ENCODE measurements around the gene SRC. TPM values are rescaled to one million over a fixed set of nuclear protein-coding genes. Genes with fewer than 3 reads are reported as not detected.
A peak's percentile ranks its signal among the peaks of the same experiment; 100 is the strongest.

Gene SRC
- total and polyA plus RNA-seq, 2 experiments from 2014 or later = 26.2 to 34.3 TPM

DNA sequence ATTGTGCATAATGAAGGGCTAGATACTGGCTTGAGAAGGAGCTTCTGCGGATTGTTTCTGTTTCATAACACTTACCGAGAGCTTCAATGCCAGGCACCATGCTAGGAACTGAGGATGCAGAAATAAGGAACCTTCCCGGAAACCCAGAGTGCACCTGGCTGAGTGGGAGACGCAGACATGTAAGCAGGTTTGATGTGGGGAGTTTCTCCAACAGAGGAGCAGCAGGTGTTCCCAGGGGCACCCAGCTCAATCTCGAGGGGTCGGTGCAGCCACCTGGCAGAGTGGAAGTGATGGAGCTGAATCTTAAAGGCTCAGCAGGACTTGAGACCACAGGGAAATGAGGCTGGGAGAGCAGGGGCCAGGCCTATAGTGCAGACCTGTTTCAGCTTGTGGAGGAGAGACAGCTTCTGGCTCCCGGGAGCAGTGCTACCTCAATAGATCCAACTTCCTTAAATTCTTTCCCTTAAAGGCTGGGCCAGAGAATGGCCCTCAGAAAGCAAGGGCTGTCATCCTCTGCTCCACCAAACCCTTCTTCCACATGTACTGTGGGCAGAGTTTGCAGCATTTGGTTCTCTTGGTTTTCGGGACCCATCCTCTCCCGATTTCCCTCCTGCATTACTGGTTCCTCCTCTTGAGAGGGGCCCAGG is 27.8 kb upstream of the SRC start:
- no peak overlapping the region for H3K4me3 ChIP-seq
- H3K27me3 ChIP-seq = no peaks in the 10 kb centered on the region
- peaks cover 43% of the 10 kb centered on the region for H3K4me1 ChIP-seq (ENCODE audit: low read depth)
- no peaks in the 10 kb centered on the region for H3K9me3 ChIP-seq (ENCODE audit: low read depth)
- no peak for DNase-seq (ENCODE audit: low read depth in 1 of 2, low spot score in 1 of 2)
- peak overlapping the region; percentile 92 for H3K27ac ChIP-seq
- TF ChIP-seq CTCF (IDR thresholded peaks at IDR 0.05; ENCODE audit: low read depth, low read length) = no peak
- no peaks in the 10 kb centered on the region for H3K36me3 ChIP-seq

DNA sequence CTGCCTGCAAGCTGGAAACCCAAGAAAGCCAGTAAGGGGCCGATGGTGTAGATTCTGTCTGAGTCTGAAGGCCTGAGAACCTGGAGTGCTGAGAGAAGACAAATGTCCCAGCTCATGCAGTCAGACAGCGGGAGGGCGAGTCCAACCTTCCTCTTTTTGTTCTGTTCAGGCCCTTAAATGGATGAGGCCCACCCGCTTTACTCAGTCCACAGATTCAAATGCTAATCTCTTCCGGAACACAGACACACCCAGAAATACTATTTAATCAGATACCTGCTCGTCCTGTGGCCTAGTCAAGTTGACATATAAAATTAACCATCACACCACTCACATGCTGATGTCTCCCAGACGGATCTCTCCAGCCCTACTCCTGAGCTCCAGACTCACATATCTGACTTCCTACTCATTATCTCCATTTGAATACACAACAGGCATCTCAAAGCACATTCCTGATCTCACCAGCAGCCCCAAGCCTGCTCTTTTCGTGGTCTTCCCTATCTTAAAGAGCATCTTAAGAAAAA is 26.7 kb upstream of the SRC start:
- TF ChIP-seq CTCF (IDR thresholded peaks at IDR 0.05; ENCODE audit: low read depth, low read length) = no peak
- DNase-seq (ENCODE audit: low read depth in 1 of 2, low spot score in 1 of 2) = no peak
- peak overlapping the region; percentile 92 for H3K27ac ChIP-seq

GRCh38 chr20:37323985-37324384 is 22.0 kb upstream of the SRC start:
- no peaks in the 10 kb centered on the region for H3K9me3 ChIP-seq (ENCODE audit: low read depth)
- TF ChIP-seq CTCF (IDR thresholded peaks at IDR 0.05; ENCODE audit: low read depth, low read length) = no peak
- peaks cover 9% of the 10 kb centered on the region for H3K4me1 ChIP-seq (ENCODE audit: low read depth)
- H3K27me3 ChIP-seq = no peaks in the 10 kb centered on the region
- H3K4me3 ChIP-seq = no peak overlapping the region
- peak in 1 of 2 donors; percentile 68 for DNase-seq (ENCODE audit: low read depth in 1 of 2, low spot score in 1 of 2)
- no peak overlapping the region for H3K27ac ChIP-seq
- H3K36me3 ChIP-seq = no peaks in the 10 kb centered on the region

More for the DNA sequence above, 26.7 kb upstream of the SRC start:
- Histone ChIP-seq H3K4me3 (no peak overlapping the region), H3K27me3 (no peaks in the 10 kb centered on the region), H3K9me3 (ENCODE audit: low read depth) (no peaks in the 10 kb centered on the region), H3K36me3 (no peaks in the 10 kb centered on the region), H3K4me1 (ENCODE audit: low read depth) (peaks cover 35% of the 10 kb centered on the region)

- no peak overlapping the region for H3K27ac ChIP-seq
- no peaks in the 10 kb centered on the region for H3K9me3 ChIP-seq (ENCODE audit: low read depth)
- H3K4me1 ChIP-seq (ENCODE audit: low read depth) = no peaks in the 10 kb centered on the region
- DNase-seq (ENCODE audit: low read depth in 1 of 2, low spot score in 1 of 2) = no peak
- H3K36me3 ChIP-seq = no peaks in the 10 kb centered on the region
- no peak for TF ChIP-seq CTCF (IDR thresholded peaks at IDR 0.05; ENCODE audit: low read depth, low read length)
- H3K4me3 ChIP-seq = no peak overlapping the region
- no peaks in the 10 kb centered on the region for H3K27me3 ChIP-seq
These were observed 20.7 kb upstream of the SRC start for GRCh38 chr20:37325206-37325605.

- H3K36me3 ChIP-seq = no peaks in the 10 kb centered on the region
- H3K4me3 ChIP-seq = no peak overlapping the region
- TF ChIP-seq CTCF (IDR thresholded peaks at IDR 0.05; ENCODE audit: low read depth, low read length) = no peak
- no peak for DNase-seq (ENCODE audit: low read depth in 1 of 2, low spot score in 1 of 2)
- peaks cover 2% of the 10 kb centered on the region for H3K4me1 ChIP-seq (ENCODE audit: low read depth)
- no peaks in the 10 kb centered on the region for H3K27me3 ChIP-seq
- no peak overlapping the region for H3K27ac ChIP-seq
- no peaks in the 10 kb centered on the region for H3K9me3 ChIP-seq (ENCODE audit: low read depth)
These were observed 19.3 kb upstream of the SRC start for GRCh38 chr20:37326666-37327065.
